ENCODE measurements around the gene UBB.

Gene UBB

DNA sequence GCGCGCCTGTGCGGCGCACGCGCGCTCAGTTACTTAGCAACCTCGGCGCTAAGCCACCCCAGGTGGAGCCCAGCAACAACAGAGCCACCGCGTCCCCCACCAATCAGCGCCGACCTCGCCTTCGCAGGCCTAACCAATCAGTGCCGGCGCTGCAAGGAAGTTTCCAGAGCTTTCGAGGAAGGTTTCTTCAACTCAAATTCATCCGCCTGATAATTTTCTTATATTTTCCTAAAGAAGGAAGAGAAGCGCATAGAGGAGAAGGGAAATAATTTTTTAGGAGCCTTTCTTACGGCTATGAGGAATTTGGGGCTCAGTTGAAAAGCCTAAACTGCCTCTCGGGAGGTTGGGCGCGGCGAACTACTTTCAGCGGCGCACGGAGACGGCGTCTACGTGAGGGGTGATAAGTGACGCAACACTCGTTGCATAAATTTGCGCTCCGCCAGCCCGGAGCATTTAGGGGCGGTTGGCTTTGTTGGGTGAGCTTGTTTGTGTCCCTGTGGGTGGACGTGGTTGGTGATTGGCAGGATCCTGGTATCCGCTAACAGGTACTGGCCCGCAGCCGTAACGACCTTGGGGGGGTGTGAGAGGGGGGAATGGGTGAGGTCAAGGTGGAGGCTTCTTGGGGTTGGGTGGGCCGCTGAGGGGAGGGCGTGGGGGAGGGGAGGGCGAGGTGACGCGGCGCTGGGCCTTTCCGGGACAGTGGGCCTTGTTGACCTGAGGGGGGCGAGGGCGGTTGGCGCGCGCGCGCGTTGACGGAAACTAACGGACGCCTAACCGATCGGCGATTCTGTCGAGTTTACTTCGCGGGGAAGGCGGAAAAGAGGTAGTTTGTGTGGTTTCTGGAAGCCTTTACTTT, at the start of gene UBB:
Gene UBB, plus strand, starts transcription at position 452 of the 856 bp plus-strand sequence. CDS start 817 bp downstream, outside the sequence.
- DNase-seq, result peak; percentile 99

- no peak for DNase-seq
Measured at GRCh38 chr17:16338391-16338790, 42.5 kb upstream of the UBB start.

- DNase-seq, result no peak
Measured at GRCh38 chr17:16339402-16339801, 41.5 kb upstream of the UBB start.

- no peak for DNase-seq
Measured at GRCh38 chr17:16339959-16340358, 40.9 kb upstream of the UBB start.

DNA sequence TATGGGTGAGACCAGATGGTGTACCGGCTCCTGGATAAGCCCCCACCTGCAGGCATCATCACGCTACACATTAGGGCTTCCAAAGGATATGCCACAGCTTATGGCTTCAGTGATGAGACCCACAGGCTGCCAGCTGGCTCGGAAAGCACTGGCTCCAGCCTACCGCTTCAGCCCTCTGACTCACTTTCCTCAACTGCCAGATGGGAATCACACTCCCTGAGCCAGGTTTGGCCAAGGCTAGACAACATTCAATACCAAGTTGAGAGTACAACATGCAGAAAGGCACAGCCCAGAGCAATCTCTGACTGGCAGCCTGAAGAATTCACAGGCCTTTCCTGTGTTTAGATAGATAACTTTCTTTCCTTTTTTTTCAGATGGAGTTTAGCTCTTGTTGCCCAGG, 37.9 kb upstream of the UBB start:
- DNase-seq, result no peak

DNA sequence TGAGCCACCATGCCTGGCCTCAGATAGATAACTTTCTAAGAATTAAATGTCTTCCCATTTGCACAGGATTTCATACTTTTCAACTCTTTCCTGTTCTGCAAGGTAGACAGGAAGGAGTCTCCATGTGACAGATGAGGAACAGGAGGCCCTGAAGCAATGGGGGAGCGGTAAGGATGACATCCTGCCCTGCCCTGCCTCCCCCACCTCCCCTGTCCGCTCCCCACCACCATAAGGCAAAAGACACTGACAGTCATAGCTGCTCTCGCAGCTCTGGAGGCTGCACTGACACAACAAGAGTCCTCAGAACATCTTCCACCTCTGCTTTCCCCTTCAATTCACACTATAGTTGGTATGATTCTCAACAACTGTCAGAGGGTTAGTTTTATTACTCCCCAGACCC, 37.3 kb upstream of the UBB start:
- no peak for DNase-seq

- no peak for DNase-seq
Measured at GRCh38 chr17:16345565-16345964, 35.3 kb upstream of the UBB start.

GRCh38 chr17:16346721-16347271, 34.1 kb upstream of the UBB start:
- DNase-seq, result no peak

DNA sequence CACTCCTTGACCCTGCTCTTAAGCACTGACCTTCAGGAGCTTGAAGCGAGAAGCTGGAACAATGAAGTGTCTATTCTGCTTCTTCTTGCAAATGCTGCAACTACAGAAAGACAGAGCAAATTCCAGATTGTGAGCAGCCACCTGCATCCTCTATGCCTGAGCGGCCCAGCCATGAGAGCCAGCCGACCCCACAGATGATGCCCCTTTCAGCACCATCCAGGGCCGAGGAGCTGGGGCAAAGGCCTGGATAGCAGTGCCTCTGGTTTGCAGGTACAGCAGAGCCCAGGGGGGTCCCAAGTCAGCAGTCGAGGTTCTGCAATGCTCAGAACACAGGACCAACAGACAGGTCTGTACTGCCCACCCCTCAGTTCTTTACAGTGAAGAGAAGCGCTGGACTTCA, 32.3 kb upstream of the UBB start:
- no peak for DNase-seq

DNA sequence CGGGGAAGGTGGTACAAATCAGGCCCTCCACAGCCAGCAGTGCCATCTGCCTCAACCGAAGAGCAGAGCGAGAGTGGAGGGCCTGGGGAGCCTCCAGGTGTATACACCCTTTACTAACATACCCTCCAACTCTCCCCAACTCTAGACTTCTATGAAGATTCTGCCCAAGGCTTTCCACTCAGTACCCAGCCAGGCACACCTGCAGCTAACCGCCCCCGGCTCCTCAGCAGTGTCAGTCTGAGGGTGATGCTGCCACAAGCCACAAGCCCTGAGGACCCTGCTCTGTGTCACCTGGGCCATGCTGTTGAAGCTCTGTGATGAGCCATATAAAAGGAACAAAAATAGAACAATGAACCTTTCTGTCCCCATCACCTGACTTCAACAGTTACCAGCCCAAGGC, 31.5 kb upstream of the UBB start:
- DNase-seq, result no peak

GRCh38 chr17:16351831-16352230, 29.1 kb upstream of the UBB start:
- DNase-seq, result peak; percentile 13

DNA sequence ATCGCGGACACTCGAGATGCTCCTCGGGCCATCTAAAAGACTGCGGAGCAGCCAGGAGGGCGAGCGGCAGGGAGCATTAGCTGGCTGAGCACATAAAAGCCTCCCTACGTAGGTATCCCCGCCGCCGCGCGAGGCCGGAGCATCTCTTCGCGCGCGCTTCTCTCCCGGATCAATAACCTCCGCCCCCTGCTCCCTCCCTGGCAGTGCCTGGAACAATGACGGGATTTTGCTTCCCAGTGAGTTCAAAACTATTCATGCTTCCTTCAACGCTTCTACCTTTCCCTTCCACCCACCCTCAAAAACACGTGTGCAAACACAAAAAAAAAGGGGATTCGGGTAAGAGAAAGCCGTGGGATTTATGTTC, 28.6 kb upstream of the UBB start:
- DNase-seq, result peak; percentile 66

DNA sequence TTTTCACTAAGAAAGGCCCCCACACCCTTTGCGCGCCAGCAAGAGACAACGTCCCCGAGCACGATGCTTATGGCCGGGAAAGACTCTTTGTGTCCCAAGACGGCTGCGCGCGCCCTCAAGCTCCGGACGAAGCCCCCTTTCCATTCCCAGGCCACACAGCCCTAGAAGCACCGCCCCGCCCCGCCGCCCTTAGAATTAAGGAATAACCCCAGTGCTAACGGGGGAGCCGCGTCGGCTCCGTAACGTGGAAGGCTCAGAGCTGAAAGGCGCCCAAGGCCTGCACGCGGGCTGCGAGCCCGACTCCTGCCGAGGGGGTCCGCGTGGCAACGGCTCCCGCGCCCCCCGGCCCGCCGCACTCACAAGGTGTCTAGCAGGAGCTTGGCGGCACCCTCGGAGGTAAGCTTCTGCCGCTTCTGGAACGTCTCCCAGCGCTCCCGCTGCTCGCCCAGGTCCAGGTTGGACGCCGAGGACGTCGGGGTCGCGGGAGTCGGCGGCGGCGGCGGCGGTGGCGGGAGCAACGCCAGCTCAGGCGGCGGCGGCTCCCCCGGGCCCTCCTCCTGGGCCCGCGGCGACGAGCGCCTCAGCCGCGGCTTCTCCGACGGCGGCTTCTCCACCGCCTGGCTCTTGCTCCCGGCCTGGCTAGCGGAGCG, 28.1 kb upstream of the UBB start:
- DNase-seq, result peak; percentile 69

GRCh38 chr17:16353317-16354174, 27.3 kb upstream of the UBB start, which contains the start of gene CENPV:
Gene CENPV (minus strand): TSS chr17:16353469. CDS start chr17:16353436, 33 bp downstream.
- DNase-seq, result peak; percentile 79

DNA sequence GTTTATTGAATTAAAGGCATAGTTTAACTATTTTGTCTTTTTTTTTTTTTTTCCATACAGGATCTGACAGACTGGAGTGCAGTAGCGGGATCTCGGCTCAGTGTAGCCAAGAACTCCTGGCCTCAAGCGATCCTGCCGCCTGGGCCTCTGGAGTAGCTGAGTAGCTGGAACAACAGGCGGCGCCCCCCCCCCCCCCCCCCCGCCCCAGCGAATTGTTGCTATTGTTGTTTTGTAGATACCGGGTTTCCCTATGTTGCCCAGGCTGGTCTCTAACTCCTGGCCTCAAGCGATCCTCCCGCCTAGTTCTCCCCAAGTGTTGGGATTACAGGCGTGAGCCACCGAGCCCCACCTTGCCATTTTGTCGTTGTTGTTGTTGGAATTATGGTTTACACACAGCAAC, 26.3 kb upstream of the UBB start:
- DNase-seq, result no peak

DNA sequence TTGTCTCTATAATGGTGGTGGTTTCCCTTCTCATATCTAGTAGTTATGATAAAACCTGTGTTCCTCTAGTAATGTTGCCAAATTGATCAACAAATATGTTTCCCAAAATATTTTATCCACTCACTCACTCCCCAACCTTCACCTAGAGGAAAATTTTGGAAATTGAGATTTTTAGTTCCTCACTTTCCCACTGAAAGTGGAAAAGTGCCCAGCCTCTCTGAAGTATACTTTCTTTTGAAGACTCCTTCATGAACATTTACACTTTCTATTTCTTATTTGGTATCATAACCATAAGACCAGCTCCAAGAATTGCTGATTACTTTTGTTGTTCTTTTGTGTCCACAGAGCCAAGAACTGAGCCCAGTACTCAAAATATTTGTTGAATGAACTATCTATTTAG, 22.5 kb upstream of the UBB start:
- DNase-seq, result no peak

- no peak for DNase-seq
Measured at GRCh38 chr17:16361874-16362273, 19.0 kb upstream of the UBB start.

GRCh38 chr17:16363749-16364536, 16.9 kb upstream of the UBB start:
- peak; percentile 92 for DNase-seq

DNA sequence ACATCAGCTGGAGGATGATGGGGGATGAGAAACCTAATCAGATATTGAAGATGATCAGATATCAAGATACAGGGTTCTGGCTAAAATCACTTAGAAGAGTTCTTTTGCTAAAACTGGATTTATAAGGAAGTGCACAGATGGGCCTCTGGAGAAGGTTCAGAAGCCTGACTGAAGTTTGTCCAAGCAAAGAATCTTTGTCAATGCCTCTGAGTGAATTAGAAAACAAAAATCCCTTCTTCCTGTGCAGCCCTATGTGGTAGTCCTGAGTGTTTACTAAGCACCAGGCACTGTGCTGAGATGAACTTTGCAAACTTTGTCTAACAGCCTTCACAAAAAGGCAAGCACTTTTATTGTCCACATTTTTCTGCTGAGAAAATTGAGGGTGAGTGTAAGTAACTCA, 16.3 kb upstream of the UBB start:
- no peak for DNase-seq

- DNase-seq, result peak; percentile 36
Measured at GRCh38 chr17:16371742-16372141, 9.1 kb upstream of the UBB start.

DNA sequence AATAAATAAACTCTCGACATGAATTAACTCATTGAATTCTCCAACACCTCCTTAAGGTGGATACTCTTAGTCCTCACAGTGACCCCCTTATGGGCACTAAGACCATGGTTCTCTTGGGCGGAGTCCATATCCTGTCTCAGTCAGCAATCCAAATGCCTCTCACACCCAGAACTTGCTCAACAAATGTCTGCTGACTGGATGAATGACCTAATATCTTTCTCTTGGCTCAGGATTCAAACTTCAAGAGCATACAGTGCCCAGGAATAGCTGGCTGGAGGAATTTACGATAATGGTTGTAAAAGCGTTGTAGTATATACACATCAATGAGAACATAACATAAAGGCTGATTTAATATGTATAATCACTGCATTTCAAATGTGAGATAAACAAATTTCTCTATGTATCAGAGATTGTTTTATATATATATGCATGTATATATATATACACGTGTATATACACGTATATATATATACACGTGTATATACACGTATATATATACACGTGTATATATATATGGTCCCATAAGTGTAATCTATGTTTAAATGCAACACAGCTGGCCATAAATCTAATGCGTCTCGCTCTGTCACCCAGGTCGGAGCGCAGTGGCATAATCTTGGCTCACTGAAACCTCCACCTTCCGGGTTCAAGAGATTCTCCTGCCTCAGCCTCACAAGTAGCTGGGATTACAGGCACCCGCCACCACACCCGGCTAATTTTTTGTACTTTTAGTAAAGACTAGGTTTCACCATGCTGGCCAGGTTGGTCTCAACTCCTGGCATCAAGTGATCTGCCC, 6.5 kb upstream of the UBB start:
- no peak for DNase-seq
